ENCODE measurements around the gene RGS7.
"Not testable (repeated sequence)": the region's sequence is repeated elsewhere in the genome, so short reads cannot be mapped to it uniquely, and the experiment has no call there.

The RGS7 gene

DNA sequence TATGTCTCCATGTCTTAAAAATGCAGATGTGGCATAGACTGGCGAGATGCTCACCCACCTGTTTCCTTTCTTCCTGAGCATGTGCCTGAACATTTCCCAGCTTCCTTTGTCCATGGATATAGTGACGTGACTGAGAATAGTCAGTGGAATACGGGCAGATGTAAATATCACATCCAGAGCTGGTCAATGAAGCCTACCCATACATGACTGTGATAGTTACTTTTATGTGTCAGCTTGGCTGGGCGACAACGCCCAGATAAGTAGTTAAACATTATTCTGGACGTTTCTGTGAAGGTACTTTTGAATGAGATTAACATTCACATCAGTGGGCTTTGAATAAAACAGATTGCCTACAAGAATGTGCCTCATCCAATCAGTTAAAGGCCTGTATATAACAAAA lies 135.7 kb downstream of the RGS7 start:
- TF ChIP-seq, protein P1, sequence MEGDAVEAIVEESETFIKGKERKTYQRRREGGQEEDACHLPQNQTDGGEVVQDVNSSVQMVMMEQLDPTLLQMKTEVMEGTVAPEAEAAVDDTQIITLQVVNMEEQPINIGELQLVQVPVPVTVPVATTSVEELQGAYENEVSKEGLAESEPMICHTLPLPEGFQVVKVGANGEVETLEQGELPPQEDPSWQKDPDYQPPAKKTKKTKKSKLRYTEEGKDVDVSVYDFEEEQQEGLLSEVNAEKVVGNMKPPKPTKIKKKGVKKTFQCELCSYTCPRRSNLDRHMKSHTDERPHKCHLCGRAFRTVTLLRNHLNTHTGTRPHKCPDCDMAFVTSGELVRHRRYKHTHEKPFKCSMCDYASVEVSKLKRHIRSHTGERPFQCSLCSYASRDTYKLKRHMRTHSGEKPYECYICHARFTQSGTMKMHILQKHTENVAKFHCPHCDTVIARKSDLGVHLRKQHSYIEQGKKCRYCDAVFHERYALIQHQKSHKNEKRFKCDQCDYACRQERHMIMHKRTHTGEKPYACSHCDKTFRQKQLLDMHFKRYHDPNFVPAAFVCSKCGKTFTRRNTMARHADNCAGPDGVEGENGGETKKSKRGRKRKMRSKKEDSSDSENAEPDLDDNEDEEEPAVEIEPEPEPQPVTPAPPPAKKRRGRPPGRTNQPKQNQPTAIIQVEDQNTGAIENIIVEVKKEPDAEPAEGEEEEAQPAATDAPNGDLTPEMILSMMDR (IDR thresholded peaks at IDR 0.05; ENCODE audit: insufficient read depth, low read depth, low read length, missing control alignments): no peak
- no peak for DNase-seq (ENCODE audit: low read depth)

DNA sequence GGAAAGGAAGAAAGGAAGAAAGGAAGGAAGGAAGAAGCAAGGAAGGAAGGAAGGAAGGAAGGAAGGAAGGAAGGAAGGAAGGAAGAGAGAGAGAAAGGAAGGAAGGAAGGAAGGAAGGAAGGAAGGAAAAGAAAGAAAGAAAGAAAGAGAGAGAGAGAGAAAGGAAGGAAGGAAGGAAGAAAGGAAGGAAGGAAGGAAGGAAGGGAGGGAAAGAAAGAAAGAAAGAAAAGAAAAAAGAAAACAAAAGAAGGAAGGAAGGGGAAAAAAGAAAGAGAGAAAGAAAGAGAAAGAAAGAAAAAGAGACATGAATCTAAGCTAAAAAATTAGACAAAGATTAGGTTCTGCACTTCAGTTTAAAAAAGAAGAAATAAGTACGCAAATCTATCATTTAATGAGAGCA lies 136.1 kb downstream of the RGS7 start:
- DNase-seq (ENCODE audit: low read depth); H3K4me3 ChIP-seq (ENCODE audit: low read depth, low read length): not testable (repeated sequence)

More for the DNA sequence above, 135.7 kb downstream of the RGS7 start:
- H3K4me3 ChIP-seq (ENCODE audit: low read depth, low read length): no peak overlapping the region

DNA sequence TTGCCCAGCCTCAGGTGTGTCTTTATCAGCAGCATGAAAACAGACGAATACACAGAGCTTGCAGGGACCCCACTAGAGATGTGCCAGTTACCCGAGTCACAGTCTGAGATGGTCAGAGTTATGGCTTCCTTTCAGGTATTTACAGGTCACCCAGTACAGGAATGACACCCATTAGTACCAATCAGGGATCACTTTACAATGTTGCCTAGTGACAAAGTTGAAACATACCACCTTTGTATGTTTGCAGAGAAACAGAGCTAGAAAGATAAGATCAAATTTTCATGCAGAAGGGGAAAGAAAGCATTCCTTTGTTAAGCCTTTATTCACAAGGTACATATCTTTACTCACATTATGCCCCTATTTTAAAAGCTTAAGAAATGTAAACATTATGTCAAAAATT lies 137.6 kb downstream of the RGS7 start:
- no peak overlapping the region for H3K4me3 ChIP-seq (ENCODE audit: low read depth, low read length)
- TF ChIP-seq, protein P1 (IDR thresholded peaks at IDR 0.05; ENCODE audit: insufficient read depth, low read depth, low read length, missing control alignments): no peak
- DNase-seq (ENCODE audit: low read depth): no peak

DNA sequence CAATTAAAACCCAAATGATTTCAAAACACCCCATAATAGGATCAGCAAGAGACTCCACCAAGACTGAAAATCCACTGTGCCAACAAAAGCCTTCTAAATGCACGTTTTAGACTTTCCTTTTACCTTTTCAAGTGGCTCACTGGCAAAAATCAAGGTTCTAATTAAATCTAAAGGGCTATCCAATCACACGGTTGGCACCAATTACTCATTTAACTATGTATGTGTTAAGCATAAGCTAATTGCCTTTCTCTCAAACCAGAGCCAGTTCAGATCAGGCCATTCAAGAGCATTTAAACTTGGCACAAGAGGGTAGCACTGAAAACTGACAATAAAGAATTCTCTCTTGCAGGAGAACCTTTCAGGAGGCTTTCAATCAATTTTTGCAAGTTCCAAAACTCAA lies 139.5 kb downstream of the RGS7 start:
- no peak for DNase-seq (ENCODE audit: low read depth)
- TF ChIP-seq, protein P1 (IDR thresholded peaks at IDR 0.05; ENCODE audit: insufficient read depth, low read depth, low read length, missing control alignments): no peak
- H3K4me3 ChIP-seq (ENCODE audit: low read depth, low read length): no peak overlapping the region

DNA sequence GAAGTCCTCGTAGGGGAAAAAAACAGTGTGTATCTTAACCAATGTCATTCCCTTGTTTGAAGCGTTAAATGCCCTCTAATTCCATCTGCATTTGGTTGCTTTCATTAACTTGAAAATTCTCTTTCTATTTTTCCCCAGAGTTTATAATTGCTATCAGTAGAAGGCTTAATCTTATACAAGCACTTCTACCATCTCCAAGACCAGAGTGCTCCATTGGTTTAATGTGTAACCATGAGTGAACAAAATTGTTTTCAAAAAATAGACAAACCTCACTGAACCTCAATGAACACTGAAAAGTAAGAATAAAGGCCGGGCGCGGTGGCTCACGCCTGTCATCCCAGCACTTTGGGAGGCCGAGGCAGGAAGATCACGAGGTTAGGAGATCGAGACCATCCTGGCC lies 141.3 kb downstream of the RGS7 start:
- no peak overlapping the region for H3K4me3 ChIP-seq (ENCODE audit: low read depth, low read length)
- TF ChIP-seq, protein P1 (IDR thresholded peaks at IDR 0.05; ENCODE audit: insufficient read depth, low read depth, low read length, missing control alignments): no peak
- no peak for DNase-seq (ENCODE audit: low read depth)

DNA sequence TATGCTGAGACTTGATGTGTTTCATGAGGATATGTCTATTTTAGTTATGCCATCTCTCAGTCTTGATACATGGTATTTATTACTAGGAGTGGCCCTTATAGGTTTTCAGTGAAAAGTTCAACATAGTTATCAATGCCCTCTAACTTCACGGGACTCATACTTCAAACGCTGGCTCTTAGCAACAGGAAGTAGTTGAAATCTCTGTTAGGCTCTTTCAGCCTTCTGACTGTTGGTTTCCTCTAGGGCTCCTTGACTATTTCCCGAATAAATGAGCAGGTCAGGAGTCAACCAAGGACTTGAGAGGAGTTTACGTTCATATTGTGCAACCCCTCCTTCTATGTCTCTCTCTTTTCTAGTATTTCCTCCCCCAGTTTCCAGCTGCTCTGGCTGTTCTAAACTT lies 141.8 kb downstream of the RGS7 start:
- no peak overlapping the region for H3K4me3 ChIP-seq (ENCODE audit: low read depth, low read length)
- TF ChIP-seq, protein P1 (IDR thresholded peaks at IDR 0.05; ENCODE audit: insufficient read depth, low read depth, low read length, missing control alignments): no peak
- DNase-seq (ENCODE audit: low read depth): no peak

DNA sequence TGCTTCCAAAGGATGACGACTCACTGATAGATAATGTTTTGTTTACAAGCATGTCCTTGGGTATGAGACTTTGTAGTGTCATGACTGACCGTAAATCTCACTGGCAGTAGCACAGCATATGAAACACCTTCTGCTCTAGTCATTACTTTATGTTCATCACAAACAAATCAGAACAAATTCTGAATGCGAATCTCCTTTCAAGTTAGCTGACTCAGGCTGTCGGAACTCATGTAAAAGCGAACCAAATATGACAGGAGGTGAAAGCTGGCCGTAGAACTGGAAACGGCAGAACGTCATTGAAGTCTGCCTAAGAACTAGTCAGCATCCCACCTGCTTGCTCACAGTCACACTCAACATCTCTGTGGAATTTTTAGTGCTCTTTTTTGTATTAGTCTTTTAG lies 143.9 kb downstream of the RGS7 start:
- TF ChIP-seq, protein P1 (IDR thresholded peaks at IDR 0.05; ENCODE audit: insufficient read depth, low read depth, low read length, missing control alignments): no peak

More for the DNA sequence above, 143.9 kb downstream of the RGS7 start:
- no peak for DNase-seq (ENCODE audit: low read depth)
- no peak overlapping the region for H3K4me3 ChIP-seq (ENCODE audit: low read depth, low read length)
